ENCODE data around the gene PEPD.
A peak's percentile ranks its signal among the peaks of the same experiment; 100 is the strongest.

The PEPD gene

DNA sequence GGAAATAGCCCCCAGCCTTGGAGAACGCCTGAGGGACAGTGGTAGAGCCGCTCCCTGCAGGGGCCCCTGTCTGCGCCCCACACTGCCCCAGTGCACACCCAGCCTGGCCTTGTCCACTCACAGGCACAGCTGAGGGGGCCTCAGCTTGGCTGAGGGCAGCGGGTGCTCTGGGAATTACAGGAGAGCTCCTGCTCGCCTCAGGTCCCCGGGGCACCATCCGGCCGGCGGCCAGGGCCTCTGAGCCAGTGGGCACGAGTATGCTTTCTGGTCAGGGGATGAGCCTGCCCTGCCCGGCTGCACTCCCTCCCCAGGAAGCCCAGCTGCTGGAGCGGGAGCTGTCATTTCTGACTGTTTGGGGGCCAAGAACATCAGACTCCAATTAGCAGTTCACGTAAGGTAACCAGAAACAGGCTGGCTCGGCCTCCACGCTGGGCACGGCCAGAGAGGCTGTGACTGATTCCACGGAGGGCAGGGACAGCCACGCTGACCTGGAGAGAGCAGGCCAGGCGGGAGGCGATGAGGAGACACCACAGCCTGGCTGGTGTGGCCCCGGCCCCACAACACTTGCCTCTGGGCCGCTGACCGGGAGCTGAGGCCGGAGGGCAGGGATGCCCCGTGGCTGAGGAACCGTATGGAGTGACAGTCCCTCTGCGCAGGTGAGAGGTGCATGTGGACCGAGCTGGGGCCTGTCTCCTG, 132.7 kb downstream of the PEPD start:
- Mint-ChIP-seq H3K27me3 (no peaks in the 10 kb centered on the region), H3K4me1 (peaks cover 4% of the 10 kb centered on the region), H3K4me3 (no peak overlapping the region), H3K36me3 (peaks cover 5% of the 10 kb centered on the region), H3K27ac (no peak overlapping the region), H3K9me3 (no peaks in the 10 kb centered on the region)
- no peak for DNase-seq (ENCODE audit: low spot score in 2 of 2)
- ATAC-seq (ENCODE audit: low read depth) = no peak

GRCh38 chr19:33388231-33388724, 133.3 kb downstream of the PEPD start:
- H3K4me3 Mint-ChIP-seq = no peak overlapping the region
- H3K36me3 Mint-ChIP-seq = peaks cover 8% of the 10 kb centered on the region
- no peaks in the 10 kb centered on the region for H3K27me3 Mint-ChIP-seq
- no peak overlapping the region for H3K27ac Mint-ChIP-seq
- peaks cover 5% of the 10 kb centered on the region for H3K4me1 Mint-ChIP-seq
- no peaks in the 10 kb centered on the region for H3K9me3 Mint-ChIP-seq
- no peak for ATAC-seq (ENCODE audit: low read depth)
- no peak for DNase-seq (ENCODE audit: low spot score in 2 of 2)

GRCh38 chr19:33387351-33388230, 134.0 kb downstream of the PEPD start:
- Mint-ChIP-seq H3K4me3 (no peak overlapping the region), H3K27ac (no peak overlapping the region), H3K36me3 (peaks cover 8% of the 10 kb centered on the region), H3K4me1 (peaks cover 5% of the 10 kb centered on the region), H3K9me3 (no peaks in the 10 kb centered on the region), H3K27me3 (no peaks in the 10 kb centered on the region)
- ATAC-seq (ENCODE audit: low read depth) (no peak), DNase-seq (ENCODE audit: low spot score in 2 of 2) (no peak)

GRCh38 chr19:33386361-33386858, 135.2 kb downstream of the PEPD start:
- peaks cover 8% of the 10 kb centered on the region for H3K36me3 Mint-ChIP-seq
- ATAC-seq (ENCODE audit: low read depth) = no peak
- H3K4me1 Mint-ChIP-seq = peaks cover 8% of the 10 kb centered on the region
- no peaks in the 10 kb centered on the region for H3K27me3 Mint-ChIP-seq
- no peak overlapping the region for H3K27ac Mint-ChIP-seq
- no peak for DNase-seq (ENCODE audit: low spot score in 2 of 2)
- H3K4me3 Mint-ChIP-seq = no peak overlapping the region
- H3K9me3 Mint-ChIP-seq = no peaks in the 10 kb centered on the region

DNA sequence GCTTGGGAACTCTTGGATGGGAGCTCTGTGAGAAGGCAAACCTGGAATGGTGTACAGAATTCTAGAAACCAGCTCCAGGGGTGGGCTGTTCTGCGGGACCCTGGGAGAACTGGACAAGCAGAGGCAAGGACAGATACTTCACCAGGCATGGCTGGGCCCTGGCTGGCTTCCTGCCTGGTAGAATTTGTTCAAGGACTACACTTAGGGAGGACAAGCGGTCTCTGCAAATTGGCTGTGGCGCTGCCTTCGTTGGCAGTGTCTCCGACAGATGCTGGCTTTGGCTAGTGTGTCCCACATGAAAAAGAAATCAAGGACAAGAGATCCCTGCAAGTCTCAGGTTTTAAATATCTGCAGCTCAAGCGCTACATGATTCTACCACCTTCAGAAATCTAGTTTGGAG, 135.6 kb downstream of the PEPD start:
- DNase-seq (ENCODE audit: low spot score in 2 of 2) = no peak
- peaks cover 11% of the 10 kb centered on the region for H3K4me1 Mint-ChIP-seq
- no peaks in the 10 kb centered on the region for H3K27me3 Mint-ChIP-seq
- H3K9me3 Mint-ChIP-seq = no peaks in the 10 kb centered on the region
- peaks cover 11% of the 10 kb centered on the region for H3K36me3 Mint-ChIP-seq
- no peak overlapping the region for H3K4me3 Mint-ChIP-seq
- no peak for ATAC-seq (ENCODE audit: low read depth)
- no peak overlapping the region for H3K27ac Mint-ChIP-seq

- ATAC-seq (ENCODE audit: low read depth) = no peak
Measured at GRCh38 chr19:33384983-33385382, 136.6 kb downstream of the PEPD start.

DNA sequence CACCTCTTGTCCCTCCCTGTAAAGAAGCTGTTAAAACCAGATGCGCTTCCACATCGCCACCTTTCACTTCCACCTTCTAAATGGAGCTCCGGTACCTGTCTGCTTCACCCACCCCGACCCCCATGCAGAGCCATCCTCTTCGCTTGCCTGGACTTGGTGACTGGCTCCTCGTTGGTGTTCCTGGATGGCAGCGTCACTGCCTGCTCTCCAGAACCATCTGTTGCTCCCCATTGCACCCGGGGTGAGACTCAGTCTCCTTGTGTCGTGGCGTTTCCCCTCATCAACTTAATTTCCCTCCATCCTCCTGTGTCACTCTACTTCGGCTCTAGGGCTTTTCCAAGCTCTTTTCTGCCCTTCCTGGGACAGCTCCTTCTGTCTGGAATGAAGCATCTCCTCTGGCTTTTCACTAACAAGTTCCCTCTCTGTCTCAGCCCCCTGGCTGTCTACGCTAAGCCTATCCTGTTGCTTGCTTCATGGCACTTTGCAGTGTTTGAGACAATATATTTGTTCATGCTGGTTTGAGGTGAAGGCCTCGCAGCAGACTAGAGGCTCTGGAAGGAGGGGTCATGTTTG, 137.8 kb downstream of the PEPD start:
- Mint-ChIP-seq H3K27ac (no peak overlapping the region), H3K27me3 (no peaks in the 10 kb centered on the region), H3K4me3 (no peak overlapping the region), H3K4me1 (peaks cover 12% of the 10 kb centered on the region), H3K36me3 (peaks cover 16% of the 10 kb centered on the region), H3K9me3 (no peaks in the 10 kb centered on the region)
- ATAC-seq (ENCODE audit: low read depth) (no peak), DNase-seq (ENCODE audit: low spot score in 2 of 2) (no peak)

More at GRCh38 chr19:33384983-33385382, 136.6 kb downstream of the PEPD start:
- H3K4me1 Mint-ChIP-seq = peaks cover 12% of the 10 kb centered on the region
- no peak for DNase-seq (ENCODE audit: low spot score in 2 of 2)
- H3K36me3 Mint-ChIP-seq = peaks cover 12% of the 10 kb centered on the region
- peak overlapping the region; percentile 45 for H3K27ac Mint-ChIP-seq
- H3K27me3 Mint-ChIP-seq = no peaks in the 10 kb centered on the region
- no peak overlapping the region for H3K4me3 Mint-ChIP-seq
- H3K9me3 Mint-ChIP-seq = no peaks in the 10 kb centered on the region

DNA sequence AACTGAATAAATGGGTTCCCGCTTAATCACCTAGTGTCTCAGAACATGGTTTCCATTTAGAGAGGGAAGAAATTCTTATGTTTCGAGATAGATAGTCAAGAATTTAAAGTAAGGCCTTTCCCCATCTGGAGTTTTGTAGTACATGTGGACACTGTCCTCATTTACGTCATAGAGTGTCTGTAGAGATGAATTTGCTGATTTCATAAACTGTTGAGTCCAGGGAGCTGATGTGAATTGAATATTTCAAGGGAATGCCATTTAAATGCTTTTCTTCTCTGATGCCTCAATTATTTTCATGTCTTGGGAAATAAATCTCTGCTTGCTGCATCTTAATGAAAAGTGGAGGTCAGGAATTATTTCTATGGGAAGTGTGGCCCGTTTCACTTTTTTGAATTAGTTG, 138.6 kb downstream of the PEPD start:
- no peak overlapping the region for H3K27ac Mint-ChIP-seq
- no peak overlapping the region for H3K4me3 Mint-ChIP-seq
- peaks cover 12% of the 10 kb centered on the region for H3K4me1 Mint-ChIP-seq
- H3K27me3 Mint-ChIP-seq = no peaks in the 10 kb centered on the region
- DNase-seq (ENCODE audit: low spot score in 2 of 2) (no peak), ATAC-seq (ENCODE audit: low read depth) (no peak)
- peaks cover 16% of the 10 kb centered on the region for H3K36me3 Mint-ChIP-seq
- H3K9me3 Mint-ChIP-seq = no peaks in the 10 kb centered on the region

- Mint-ChIP-seq H3K9me3 (no peaks in the 10 kb centered on the region), H3K27me3 (no peaks in the 10 kb centered on the region), H3K36me3 (peaks cover 13% of the 10 kb centered on the region), H3K4me1 (peaks cover 16% of the 10 kb centered on the region), H3K27ac (no peak overlapping the region), H3K4me3 (no peak overlapping the region)
- DNase-seq (ENCODE audit: low spot score in 2 of 2) (no peak), ATAC-seq (ENCODE audit: low read depth) (no peak)
Measured at GRCh38 chr19:33382006-33382405, 139.6 kb downstream of the PEPD start.

DNA sequence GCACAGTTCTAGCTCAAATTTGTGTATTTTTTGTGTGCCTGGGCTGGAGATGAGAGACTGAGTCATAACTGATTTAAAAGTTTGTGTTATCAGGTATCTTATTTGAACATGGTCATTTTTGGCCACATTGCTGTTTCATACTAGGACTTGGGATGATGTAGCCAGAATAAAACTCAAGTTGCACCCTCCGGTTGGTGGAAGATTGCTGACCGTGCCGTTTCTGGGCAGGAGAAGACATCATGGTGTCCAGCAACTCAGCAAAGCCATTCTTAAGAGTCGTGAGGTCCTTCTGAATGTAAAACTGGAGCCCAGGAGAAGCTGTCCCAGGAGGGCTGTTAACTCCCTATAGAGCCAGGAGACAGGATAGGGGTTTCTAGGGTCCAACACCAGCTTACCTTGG, 140.5 kb downstream of the PEPD start:
- Mint-ChIP-seq H3K36me3 (peaks cover 12% of the 10 kb centered on the region), H3K9me3 (no peaks in the 10 kb centered on the region), H3K4me3 (no peak overlapping the region), H3K27me3 (no peaks in the 10 kb centered on the region), H3K27ac (no peak overlapping the region), H3K4me1 (peaks cover 22% of the 10 kb centered on the region)
- ATAC-seq (ENCODE audit: low read depth) (no peak), DNase-seq (ENCODE audit: low spot score in 2 of 2) (no peak)

- Mint-ChIP-seq H3K9me3 (no peaks in the 10 kb centered on the region), H3K4me3 (no peak overlapping the region), H3K27ac (no peak overlapping the region), H3K27me3 (no peaks in the 10 kb centered on the region), H3K4me1 (peaks cover 39% of the 10 kb centered on the region), H3K36me3 (peaks cover 14% of the 10 kb centered on the region)
- DNase-seq (ENCODE audit: low spot score in 2 of 2) = no peak
- no peak for ATAC-seq (ENCODE audit: low read depth)
Measured at GRCh38 chr19:33379151-33379829, 142.3 kb downstream of the PEPD start.

DNA sequence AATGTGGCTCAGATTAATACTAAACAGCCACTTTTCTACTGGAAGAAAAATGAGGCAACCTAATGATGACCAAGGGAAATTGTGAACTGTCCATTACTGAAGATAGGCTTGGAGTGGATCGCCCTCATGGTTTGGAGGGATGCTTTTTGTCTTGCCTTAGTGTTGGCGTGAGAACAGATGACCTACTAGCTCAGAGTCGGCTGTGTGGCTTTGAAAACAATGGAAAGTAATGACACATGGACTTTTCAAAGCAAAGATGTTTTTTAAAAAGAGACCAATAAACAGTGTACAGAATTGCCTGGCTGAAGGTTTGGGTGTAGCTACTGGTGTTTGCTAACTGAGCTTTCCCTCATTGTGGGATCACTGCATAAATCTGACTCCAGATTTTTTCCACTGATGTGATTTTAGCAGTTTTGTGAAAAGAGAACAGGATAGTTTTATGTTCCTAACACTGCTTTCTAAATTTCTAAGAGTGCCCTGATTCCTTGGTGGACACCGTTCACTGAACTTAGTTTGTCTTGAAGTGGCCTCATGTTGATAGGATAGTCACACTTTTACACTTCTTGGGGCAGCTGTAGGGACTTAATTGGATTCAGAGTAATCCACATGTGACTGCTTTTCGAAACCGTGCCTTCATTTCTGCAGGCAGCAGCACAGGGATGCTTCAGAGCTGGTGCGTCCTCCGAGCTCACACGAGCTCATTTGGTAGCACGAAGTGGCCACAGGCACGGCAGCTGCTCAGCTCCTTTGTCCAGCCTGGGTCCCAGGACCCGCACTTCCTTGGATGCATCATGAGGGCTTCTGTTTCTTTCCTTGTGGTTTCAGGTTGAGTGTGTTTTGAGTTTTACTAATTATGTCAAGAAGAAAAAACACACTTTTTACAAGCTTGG, 143.8 kb downstream of the PEPD start:
- no peak for ATAC-seq (ENCODE audit: low read depth)

More for the DNA sequence above, 143.8 kb downstream of the PEPD start:
- Mint-ChIP-seq H3K4me1 (peaks cover 36% of the 10 kb centered on the region), H3K27ac (no peak overlapping the region), H3K4me3 (no peak overlapping the region), H3K9me3 (no peaks in the 10 kb centered on the region), H3K36me3 (peaks cover 10% of the 10 kb centered on the region), H3K27me3 (no peaks in the 10 kb centered on the region)
- DNase-seq (ENCODE audit: low spot score in 2 of 2) = no peak

Measured in memory B cell (primary cell).